Right lobe of liver (tissue), 4 donors: ENCODE measurements around the gene SGCD.

Experiments
- CTCF ChIP-seq, 4 donors: fragments of 200-600 bp in 3 of 4; fragments of 450-650 bp in 1 of 4; IDR thresholded peaks; one replicate each; pipeline versions ENCODE4 v1.5.1 to v1.8.0; 2016 to 2022; ENCODE audit warnings: antibody characterized with exemption in 4 of 4, mild to moderate bottlenecking in 2 of 4
- POLR2A ChIP-seq: fragments of 450-650 bp; IDR thresholded peaks from one replicate; pipeline ENCODE4 v1.6.1; 2017; ENCODE audit warnings: antibody characterized with exemption, mild to moderate bottlenecking
- donor health status: DM: no; HTN: no; CAD: no.
- donor health status: DM: no; HTN: no; CAD: no.
- donor health status: DM: no; HTN: yes; CAD: no.

- TF ChIP-seq CTCF (IDR thresholded peaks at IDR 0.05) (no peak), POLR2A (no peak)
Measured at GRCh38 chr5:156753846-156754245, 426.9 kb downstream of the SGCD start.
